GM23338 (cell line): Measurements from ENCODE around the gene NELL2. TPM values are rescaled to one million over a fixed set of nuclear protein-coding genes. Genes with fewer than 3 reads are reported as not detected.

Experiments used
- ATAC-seq: fragments of 200-7000 bp; cut with Tn5 transposase; 3 replicates; pipeline ENCODE4 v1.9.1; 2020
- DNase-seq: peaks from one replicate; pipeline ENCODE4 v3.0.0-alpha.2; 2015; ENCODE audit warnings: low spot score
- H2AFZ ChIP-seq: fragments of 200-600 bp; sonication (generic); 2 replicates; pipeline ENCODE4 v1.8.0; 2016; ENCODE audit warnings: antibody characterized with exemption, mild to moderate bottlenecking, moderate library complexity
- H3F3A ChIP-seq: fragments of 200-600 bp; sonication (generic); replicated peaks from 2 replicates; pipeline ENCODE4 v1.8.0; 2017; ENCODE audit warnings: antibody characterized with exemption, mixed run types, low read depth
- H3K27ac ChIP-seq: fragments of 200-600 bp; sonication (generic); 2 replicates; pipeline ENCODE4 v1.6.1; 2016; ENCODE audit warnings: low read depth
- H3K27me3 ChIP-seq: fragments of 200-600 bp; sonication (generic); 2 replicates; pipeline ENCODE4 v1.8.0; 2016; ENCODE audit warnings: mild to moderate bottlenecking, mixed run types, moderate library complexity; ENCODE audit not compliant: insufficient read depth
- H3K36me3 ChIP-seq: fragments of 200-600 bp; sonication (generic); 2 replicates; pipeline ENCODE4 v1.8.0; 2016; ENCODE audit warnings: mild to moderate bottlenecking; ENCODE audit not compliant: insufficient read depth
- H3K4me1 ChIP-seq: fragments of 200-600 bp; sonication (generic); 2 replicates; pipeline ENCODE4 v1.8.0; 2016; ENCODE audit warnings: mild to moderate bottlenecking, moderate library complexity; ENCODE audit not compliant: insufficient read depth
- H3K4me2 ChIP-seq: fragments of 200-600 bp; sonication (generic); 2 replicates; pipeline ENCODE4 v1.7.1; 2017; ENCODE audit warnings: mixed run types
- H3K4me3 ChIP-seq: fragments of 200-600 bp; sonication (generic); 2 replicates; pipeline ENCODE4 v1.6.1; 2016; ENCODE audit warnings: mixed run types
- H3K79me2 ChIP-seq: fragments of 200-600 bp; sonication (generic); replicated peaks from 2 replicates; pipeline ENCODE4 v1.8.0; 2017; ENCODE audit warnings: mild to moderate bottlenecking; ENCODE audit not compliant: insufficient read depth
- H3K9me2 ChIP-seq: fragments of 200-600 bp; sonication (generic); 2 replicates; pipeline ENCODE4 v1.8.0; 2017; ENCODE audit not compliant: insufficient read depth
- H4K20me1 ChIP-seq: fragments of 200-600 bp; sonication (generic); replicated peaks from 2 replicates; pipeline ENCODE4 v1.8.0; 2017; ENCODE audit warnings: mild to moderate bottlenecking; ENCODE audit not compliant: insufficient read depth
- H3K27ac Mint-ChIP-seq: 2 replicates; pipeline ENCODE4 v1.8.0; 2020; ENCODE audit warnings: inconsistent platforms, mild to moderate bottlenecking, moderate library complexity, mixed read lengths
- H3K27me3 Mint-ChIP-seq: 3 replicates; pipeline ENCODE4 v1.8.0; 2022; ENCODE audit warnings: low read depth, mild to moderate bottlenecking, moderate library complexity, mixed read lengths, inconsistent platforms; ENCODE audit not compliant: insufficient read depth, poor library complexity
- H3K36me3 Mint-ChIP-seq: 3 replicates; pipeline ENCODE4 v1.8.0; 2021; ENCODE audit warnings: low read depth, mild to moderate bottlenecking, inconsistent platforms, moderate library complexity, mixed read lengths
- H3K4me1 Mint-ChIP-seq: 3 replicates; pipeline ENCODE4 v1.8.0; 2020; ENCODE audit warnings: mild to moderate bottlenecking, inconsistent platforms, mixed read lengths
- H3K4me3 Mint-ChIP-seq: 3 replicates; pipeline ENCODE4 v1.8.0; 2021; ENCODE audit warnings: moderate library complexity, mild to moderate bottlenecking, inconsistent platforms, mixed read lengths
- H3K9me3 Mint-ChIP-seq: 3 replicates; pipeline ENCODE4 v1.8.0; 2020; ENCODE audit warnings: moderate library complexity, mild to moderate bottlenecking, inconsistent platforms, mixed read lengths
- CTCF ChIP-seq, 2 experiments: fragments of 200-600 bp in 1 of 2; sonication (generic) in 1 of 2; conservative IDR thresholded peaks; 2 replicates each; pipeline versions ENCODE4 v1.5.1 to v1.6.1; 2016 to 2017; ENCODE audit warnings: antibody characterized with exemption in 2 of 2, low read depth in 2 of 2, mild to moderate bottlenecking in 2 of 2, moderate library complexity in 1 of 2
- ETS1 ChIP-seq: IDR thresholded peaks from 2 replicates; pipeline ENCODE4 v1.6.1; 2016; ENCODE audit warnings: antibody characterized with exemption
- EZH2 ChIP-seq: fragments of 200-600 bp; sonication (generic); IDR thresholded peaks from one replicate; pipeline ENCODE4 v1.8.0; 2017; ENCODE audit warnings: antibody characterized with exemption, mild to moderate bottlenecking, low read depth; ENCODE audit not compliant: unreplicated experiment
- JUNB ChIP-seq: IDR thresholded peaks from one replicate; pipeline ENCODE4 v1.6.1; 2016; ENCODE audit warnings: antibody characterized with exemption; ENCODE audit not compliant: unreplicated experiment
- POLR2AphosphoS5 ChIP-seq: IDR thresholded peaks from 2 replicates; pipeline ENCODE4 v1.6.1; 2016; ENCODE audit warnings: antibody characterized with exemption, low read depth
- REST ChIP-seq: IDR thresholded peaks from one replicate; pipeline ENCODE4 v1.6.1; 2018; ENCODE audit warnings: antibody characterized with exemption; ENCODE audit not compliant: unreplicated experiment
- ZNF114 ChIP-seq: fragments of 250-450 bp; sonication (Bioruptor Pico); IDR thresholded peaks from 2 replicates; pipeline ENCODE4 v1.5.0; 2020; ENCODE audit warnings: mild to moderate bottlenecking, moderate library complexity
- ZNF331 ChIP-seq: fragments of 250-450 bp; sonication (Bioruptor Pico); IDR thresholded peaks from 2 replicates; pipeline ENCODE4 v1.5.0; 2020; ENCODE audit warnings: low read depth, mild to moderate bottlenecking, moderate library complexity
- ZNF462 ChIP-seq: fragments of 250-450 bp; sonication (Bioruptor Pico); IDR thresholded peaks from 2 replicates; pipeline ENCODE4 v1.5.0; 2020; ENCODE audit warnings: mild to moderate bottlenecking, moderate library complexity
- polyA plus RNA-seq: library from polyadenylated mRNA; unstranded; fragments of >200 nt; fragmentation: Nextera tagmentation; extraction: Ambion mirVana; gene quantifications from 2 replicates; pipeline ENCODE4 v1.2.1, GENCODE V29; 2016
- total RNA-seq: library from RNA; depleted of rRNA; stranded (reverse); fragments of >200 nt; shearing (Covaris generic); gene quantifications from 2 replicates; pipeline ENCODE4 v1.2.3, GENCODE V29; 2014

Gene NELL2
- total and polyA plus RNA-seq, 2 experiments from 2014 or later = 25.1 to 99.5 TPM

- Histone ChIP-seq H3F3A (no peaks in the 10 kb centered on the region), H3K4me1 (no peaks in the 10 kb centered on the region), H3K4me3 (no peak overlapping the region), H3K4me2 (no peak overlapping the region), H3K36me3 (0 out of 2 replicates have a peak, but pooled peaks cover 4% of the 10 kb centered on the region), H4K20me1 (no peaks in the 10 kb centered on the region), H3K27me3 (no peaks in the 10 kb centered on the region), H3K79me2 (no peaks in the 10 kb centered on the region), H2AFZ (no peak overlapping the region), H3K9me2 (0 out of 2 replicates have a peak, but pooled peaks cover 2% of the 10 kb centered on the region), H3K27ac (no peak overlapping the region)
- Mint-ChIP-seq H3K27me3 (peaks cover 1% of the 10 kb centered on the region), H3K9me3 (no peaks in the 10 kb centered on the region), H3K36me3 (peaks cover 3% of the 10 kb centered on the region; the same call in 1 of the 3 replicates), H3K27ac (no peak overlapping the region), H3K4me3 (no peak overlapping the region), H3K4me1 (peaks cover 5% of the 10 kb centered on the region)
- ATAC-seq (no peak), DNase-seq (no peak)
- no peak for TF ChIP-seq EZH2
These were observed 264.6 kb downstream of the NELL2 start for GRCh38 chr12:44611538-44611937.

GRCh38 chr12:44603701-44604100 is 272.4 kb downstream of the NELL2 start:
- Histone ChIP-seq H3K79me2 (no peaks in the 10 kb centered on the region), H3K27me3 (no peaks in the 10 kb centered on the region), H3K4me1 (no peaks in the 10 kb centered on the region), H3K4me2 (no peak overlapping the region), H3K9me2 (no peaks in the 10 kb centered on the region), H3K36me3 (0 out of 2 replicates have a peak, but pooled peaks cover 3% of the 10 kb centered on the region), H3K27ac (no peak overlapping the region), H2AFZ (no peak overlapping the region), H3F3A (no peaks in the 10 kb centered on the region), H3K4me3 (no peak overlapping the region), H4K20me1 (no peaks in the 10 kb centered on the region)
- H3K4me1 Mint-ChIP-seq = peaks cover 14% of the 10 kb centered on the region; the same call in 2 of the 3 replicates
- DNase-seq (no peak), ATAC-seq (no peak)
- peak overlapping the region; percentile 9; the same call in 1 of the 2 replicates for H3K27ac Mint-ChIP-seq
- no peaks in the 10 kb centered on the region for H3K9me3 Mint-ChIP-seq
- H3K4me3 Mint-ChIP-seq = no peak overlapping the region
- H3K27me3 Mint-ChIP-seq = peaks cover 1% of the 10 kb centered on the region
- H3K36me3 Mint-ChIP-seq = peaks cover 3% of the 10 kb centered on the region; the same call in 1 of the 3 replicates
- TF ChIP-seq ZNF462 (no peak), REST (no peak), ZNF331 (CRISPR knock-in tag) (no peak), ETS1 (no peak), POLR2AphosphoS5 (no peak), ZNF114 (CRISPR knock-in tag) (no peak), JUNB (no peak), CTCF (conservative IDR thresholded peaks at IDR 0.05; ENCODE audit: low read depth in 2 of 2) (no peak)
